ENCODE measurements around the gene CACNB2.

CACNB2 gene

GRCh38 chr10:18113881-18114280 lies 26.3 kb upstream of the CACNB2 start:
- no peaks in the 10 kb centered on the region for H3K9me3 ChIP-seq
- no peak overlapping the region for H3K4me3 ChIP-seq
- no peaks in the 10 kb centered on the region for H3K4me1 ChIP-seq
- H3K27me3 ChIP-seq: no peaks in the 10 kb centered on the region
- no peak for DNase-seq
- intact Hi-C loops (cut with DNase I; ENCODE audit: low total_unique reads): loop anchor here (10.0 kb wide), 1 partner anchor 189 kb away; no protein-coding TSS in a partner anchor
- TF ChIP-seq, protein P1, sequence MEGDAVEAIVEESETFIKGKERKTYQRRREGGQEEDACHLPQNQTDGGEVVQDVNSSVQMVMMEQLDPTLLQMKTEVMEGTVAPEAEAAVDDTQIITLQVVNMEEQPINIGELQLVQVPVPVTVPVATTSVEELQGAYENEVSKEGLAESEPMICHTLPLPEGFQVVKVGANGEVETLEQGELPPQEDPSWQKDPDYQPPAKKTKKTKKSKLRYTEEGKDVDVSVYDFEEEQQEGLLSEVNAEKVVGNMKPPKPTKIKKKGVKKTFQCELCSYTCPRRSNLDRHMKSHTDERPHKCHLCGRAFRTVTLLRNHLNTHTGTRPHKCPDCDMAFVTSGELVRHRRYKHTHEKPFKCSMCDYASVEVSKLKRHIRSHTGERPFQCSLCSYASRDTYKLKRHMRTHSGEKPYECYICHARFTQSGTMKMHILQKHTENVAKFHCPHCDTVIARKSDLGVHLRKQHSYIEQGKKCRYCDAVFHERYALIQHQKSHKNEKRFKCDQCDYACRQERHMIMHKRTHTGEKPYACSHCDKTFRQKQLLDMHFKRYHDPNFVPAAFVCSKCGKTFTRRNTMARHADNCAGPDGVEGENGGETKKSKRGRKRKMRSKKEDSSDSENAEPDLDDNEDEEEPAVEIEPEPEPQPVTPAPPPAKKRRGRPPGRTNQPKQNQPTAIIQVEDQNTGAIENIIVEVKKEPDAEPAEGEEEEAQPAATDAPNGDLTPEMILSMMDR (IDR thresholded peaks at IDR 0.05): no peak
- no peak overlapping the region for H3K27ac ChIP-seq
- H3K36me3 ChIP-seq: no peaks in the 10 kb centered on the region

GRCh38 chr10:18117276-18117675 lies 22.9 kb upstream of the CACNB2 start:
- intact Hi-C loops (cut with DNase I; ENCODE audit: low total_unique reads): loop anchor here (10.0 kb wide), 1 partner anchor 192 kb away; no protein-coding TSS in a partner anchor
- Histone ChIP-seq H3K4me3 (no peak overlapping the region), H3K4me1 (no peaks in the 10 kb centered on the region), H3K9me3 (no peaks in the 10 kb centered on the region), H3K36me3 (no peaks in the 10 kb centered on the region), H3K27me3 (no peaks in the 10 kb centered on the region), H3K27ac (no peak overlapping the region)
- no peak for DNase-seq
- TF ChIP-seq, protein P1 (IDR thresholded peaks at IDR 0.05): no peak

GRCh38 chr10:18122753-18123152 lies 17.5 kb upstream of the CACNB2 start:
- Histone ChIP-seq H3K9me3 (no peaks in the 10 kb centered on the region), H3K4me1 (peaks cover 0 to 8% (median 0%) of the 10 kb centered on the region in 4 donors), H3K4me3 (no peak overlapping the region), H3K27me3 (no peaks in the 10 kb centered on the region), H3K36me3 (no peaks in the 10 kb centered on the region), H3K27ac (no peak overlapping the region)
- intact Hi-C loops (cut with DNase I; ENCODE audit: low total_unique reads): no loop called here
- TF ChIP-seq, protein P1 (IDR thresholded peaks at IDR 0.05): no peak
- no peak for DNase-seq

DNA sequence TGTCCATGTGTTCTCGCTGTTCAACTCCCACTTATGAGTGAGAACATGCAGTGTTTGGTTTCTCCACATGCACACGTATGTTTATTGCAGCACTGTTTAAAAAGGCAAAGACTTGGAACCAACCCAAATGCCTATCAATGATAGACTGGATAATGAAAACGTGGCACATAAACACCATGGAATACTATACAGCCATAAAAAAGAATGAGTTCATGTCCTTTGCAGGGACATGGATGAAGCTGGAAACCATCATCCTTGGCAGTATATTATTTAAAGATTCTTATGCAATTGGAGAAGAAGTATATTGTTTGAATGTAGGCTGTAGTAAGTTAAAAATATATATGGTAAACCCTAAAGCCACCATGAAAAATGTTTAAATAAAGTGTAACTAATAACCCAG lies 7.2 kb upstream of the CACNB2 start:
- DNase-seq: no peak
- no peaks in the 10 kb centered on the region for H3K9me3 ChIP-seq
- no peak overlapping the region for H3K27ac ChIP-seq
- H3K27me3 ChIP-seq: no peaks in the 10 kb centered on the region
- intact Hi-C loops (cut with DNase I; ENCODE audit: low total_unique reads): no loop called here
- H3K4me3 ChIP-seq: no peak overlapping the region
- TF ChIP-seq, protein P1 (IDR thresholded peaks at IDR 0.05): no peak
- H3K36me3 ChIP-seq: no peaks in the 10 kb centered on the region
- no peaks in the 10 kb centered on the region for H3K4me1 ChIP-seq

GRCh38 chr10:18134509-18134908 lies 5.7 kb upstream of the CACNB2 start:
- no peaks in the 10 kb centered on the region for H3K9me3 ChIP-seq
- no peak for DNase-seq
- H3K4me1 ChIP-seq: peaks cover 0 to 2% (median 1%) of the 10 kb centered on the region in 4 donors
- H3K27ac ChIP-seq: no peak overlapping the region
- intact Hi-C loops (cut with DNase I; ENCODE audit: low total_unique reads): no loop called here
- H3K4me3 ChIP-seq: no peak overlapping the region
- H3K36me3 ChIP-seq: no peaks in the 10 kb centered on the region
- H3K27me3 ChIP-seq: no peaks in the 10 kb centered on the region
- TF ChIP-seq, protein P1 (IDR thresholded peaks at IDR 0.05): no peak

DNA sequence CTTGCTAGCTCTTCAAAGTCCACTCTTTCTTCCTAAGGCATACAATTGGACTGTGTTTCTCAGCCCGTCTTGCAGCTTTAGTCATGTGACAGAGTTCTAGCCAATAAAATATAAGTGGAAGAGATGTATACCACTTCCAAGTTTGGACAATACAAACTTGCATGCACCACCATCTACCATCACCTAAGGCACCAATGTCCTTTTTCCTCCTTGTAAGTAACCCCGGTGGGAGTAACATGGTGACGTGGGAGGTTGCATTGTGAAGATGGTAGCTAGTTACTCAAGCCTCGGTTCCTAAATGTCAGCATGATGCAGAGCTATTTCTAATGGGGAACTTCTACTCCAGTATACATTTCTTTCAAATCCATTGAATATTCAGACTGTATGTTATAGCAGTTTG lies 5.3 kb upstream of the CACNB2 start:
- H3K27ac ChIP-seq: no peak overlapping the region
- peaks cover 0 to 6% (median 4%) of the 10 kb centered on the region in 4 donors for H3K4me1 ChIP-seq
- no peak for DNase-seq
- TF ChIP-seq, protein P1 (IDR thresholded peaks at IDR 0.05): no peak
- H3K9me3 ChIP-seq: no peaks in the 10 kb centered on the region
- intact Hi-C loops (cut with DNase I; ENCODE audit: low total_unique reads): no loop called here
- H3K4me3 ChIP-seq: no peak overlapping the region
- no peaks in the 10 kb centered on the region for H3K36me3 ChIP-seq
- no peaks in the 10 kb centered on the region for H3K27me3 ChIP-seq
